D721Med (cell line): ENCODE data around the gene FLOT1.
"Not testable (repeated sequence)": the region's sequence is repeated elsewhere in the genome, so short reads cannot be mapped to it uniquely, and the experiment has no call there.

Experiments used
- DNase-seq: peaks from one replicate; pipeline ENCODE4 v3.0.0; 2011; ENCODE audit warnings: low spot score; ENCODE audit not compliant: insufficient read length
- FAIRE-seq: peaks from 2 replicates; lab custom pipeline; 2011; peaks lifted over from hg19 to GRCh38; lab: Jason Lieb, UNC
- CTCF ChIP-seq: IDR thresholded peaks from 2 replicates; pipeline ENCODE4 v1.5.1; 2012; ENCODE audit warnings: mild to moderate bottlenecking, control low read depth; ENCODE audit not compliant: insufficient read depth; ENCODE audit errors: missing control alignments

The FLOT1 gene

GRCh38 chr6:30719791-30720737 is 22.4 kb downstream of the FLOT1 start, which contains the start of gene TUBB:
Gene TUBB (plus strand): TSS chr6:30720352. CDS start chr6:30720507, 155 bp downstream.
- DNase-seq, result peak; percentile 44
- FAIRE-seq, result no peak
- TF ChIP-seq CTCF, result no peak

DNA sequence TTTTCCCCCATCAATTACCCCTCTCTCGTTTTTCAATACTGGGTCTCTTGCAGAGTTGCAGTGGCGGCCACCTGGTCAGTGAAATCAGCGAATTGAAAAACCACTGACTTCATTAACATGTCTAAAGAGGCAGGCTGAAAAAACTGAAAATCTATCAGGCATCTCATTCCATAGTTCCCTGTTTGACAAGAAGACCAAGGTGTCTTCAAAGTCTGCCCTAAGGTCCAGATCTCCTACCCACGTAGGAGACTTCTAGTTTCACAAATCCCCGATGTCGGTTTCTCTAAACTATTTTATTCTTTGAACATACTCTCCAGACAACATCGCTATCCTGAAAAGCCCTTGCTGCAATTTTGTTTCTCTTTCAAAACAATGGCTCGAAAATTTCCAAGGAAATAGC is 23.1 kb downstream of the FLOT1 start:
- FAIRE-seq (no peak), DNase-seq (no peak)
- no peak for TF ChIP-seq CTCF

DNA sequence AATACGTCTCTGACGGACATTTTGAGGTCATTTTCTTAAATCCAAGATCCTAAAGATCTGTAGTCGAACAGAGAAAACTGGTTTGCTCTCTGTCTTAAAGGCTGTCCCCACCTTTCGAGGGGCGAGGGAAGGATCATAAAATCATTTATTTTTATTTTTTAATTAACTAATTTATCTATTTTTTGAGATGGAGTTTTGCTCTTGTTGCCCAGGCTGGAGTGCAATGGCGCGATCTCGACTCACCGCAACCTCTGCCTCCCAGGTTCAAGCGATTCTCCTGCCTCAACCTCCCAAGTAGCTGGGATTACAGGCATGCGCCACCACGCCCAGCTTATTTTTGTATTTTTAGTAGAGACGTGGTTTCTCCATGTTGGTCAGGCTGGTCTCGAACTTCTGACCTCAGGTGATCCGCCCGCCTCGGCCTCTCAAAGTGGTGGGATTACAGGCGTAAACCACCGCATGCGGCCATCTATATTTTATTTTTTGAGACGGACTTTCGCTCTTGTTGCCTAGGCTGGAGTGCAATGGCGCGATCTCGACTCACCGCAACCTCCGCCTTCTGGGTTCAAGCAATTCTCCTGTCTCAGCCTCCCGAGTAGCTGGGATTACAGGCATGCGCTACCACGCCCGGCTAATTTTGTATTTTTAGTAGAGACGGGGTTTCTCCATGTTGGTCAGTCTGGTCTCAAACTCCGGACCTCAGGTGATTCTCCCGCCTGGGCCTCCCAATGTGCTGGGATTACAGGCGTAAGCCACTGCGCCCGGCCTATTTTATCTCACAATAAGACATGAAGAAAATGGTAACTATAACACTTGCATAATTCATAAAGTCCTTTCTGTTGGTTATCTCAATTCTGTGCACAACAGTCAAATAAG is 24.4 kb downstream of the FLOT1 start:
- FAIRE-seq, DNase-seq: not testable (repeated sequence)

- TF ChIP-seq CTCF, result no peak
- peak; percentile 80 for DNase-seq
- FAIRE-seq, result no peak
Observed at GRCh38 chr6:30717129-30717844, 25.2 kb downstream of the FLOT1 start, which contains the start of gene MDC1. Gene MDC1 (minus strand): TSS chr6:30717281. CDS start chr6:30715175, 2,106 bp downstream.

GRCh38 chr6:30716879-30717128 is 25.7 kb downstream of the FLOT1 start:
- no peak for TF ChIP-seq CTCF
- DNase-seq (no peak), FAIRE-seq (no peak)

- no peak for TF ChIP-seq CTCF
- FAIRE-seq, result no peak
Observed at GRCh38 chr6:30714263-30714662, 28.2 kb downstream of the FLOT1 start.

DNA sequence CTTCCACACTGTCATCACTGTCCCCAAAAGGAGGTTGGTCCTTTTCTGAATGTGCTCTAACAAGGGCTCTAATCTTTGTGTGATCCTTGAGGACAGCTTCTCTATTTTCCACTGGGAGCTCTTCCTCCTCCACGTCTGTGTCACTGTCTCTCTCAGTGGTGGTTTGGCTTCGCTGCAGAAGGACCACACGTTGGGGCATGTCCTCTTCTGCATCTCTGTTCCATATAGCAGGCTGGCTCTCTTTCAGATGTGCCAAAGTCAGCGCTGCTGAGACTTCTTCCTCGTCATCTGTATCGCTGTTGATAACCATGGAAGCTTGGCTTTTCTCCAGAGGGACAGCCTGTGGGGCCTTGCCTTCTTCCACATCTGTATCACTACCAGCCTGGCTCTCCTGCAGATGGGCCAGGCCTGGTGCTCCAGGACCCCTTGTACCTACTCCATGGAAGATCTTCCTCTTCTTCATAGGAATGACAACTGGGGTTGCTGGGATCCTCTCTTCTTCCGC is 30.0 kb downstream of the FLOT1 start:
- no peak for FAIRE-seq
- TF ChIP-seq CTCF, result no peak

More at GRCh38 chr6:30714263-30714662, 28.2 kb downstream of the FLOT1 start:
- DNase-seq, result no peak

More for the DNA sequence above, 30.0 kb downstream of the FLOT1 start:
- no peak for DNase-seq
